Measurements from ENCODE around the gene TCF7L1.

GRCh38 chr2:85319796-85320195 is 186.6 kb downstream of the TCF7L1 start:
- TF ChIP-seq POLR2A (IDR thresholded peaks at IDR 0.05; ENCODE audit: extremely low read depth, insufficient read length) = no peak
- no peak for TF ChIP-seq CTCF (IDR thresholded peaks at IDR 0.05; ENCODE audit: low read depth, low read length)
- TF ChIP-seq, protein P1, sequence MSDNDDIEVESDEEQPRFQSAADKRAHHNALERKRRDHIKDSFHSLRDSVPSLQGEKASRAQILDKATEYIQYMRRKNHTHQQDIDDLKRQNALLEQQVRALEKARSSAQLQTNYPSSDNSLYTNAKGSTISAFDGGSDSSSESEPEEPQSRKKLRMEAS (IDR thresholded peaks at IDR 0.05; ENCODE audit: low read depth, low read length) = no peak
- TF ChIP-seq MYC (IDR thresholded peaks at IDR 0.05; ENCODE audit: low read depth, low read length) = no peak

Data from NB4 (cell line).